ENCODE results near the gene ZDHHC1.

The ZDHHC1 gene

GRCh38 chr16:67447508-67448076 lies 31.3 kb upstream of the ZDHHC1 start:
- Histone ChIP-seq H3K9me3 (no peaks in the 10 kb centered on the region), H3K4me3 (no peak overlapping the region), H3K27me3 (no peaks in the 10 kb centered on the region), H3K4me1 (peaks cover 0 to 77% (median 20%) of the 10 kb centered on the region in 4 donors), H3K36me3 (peaks cover under 1 to 85% (median 35%) of the 10 kb centered on the region in 3 donors), H3K27ac (no peak overlapping the region)
- intact Hi-C loops (cut with DNase I; ENCODE audit: low total_unique reads): no loop called here
- DNase-seq: no peak
- TF ChIP-seq, protein P1, sequence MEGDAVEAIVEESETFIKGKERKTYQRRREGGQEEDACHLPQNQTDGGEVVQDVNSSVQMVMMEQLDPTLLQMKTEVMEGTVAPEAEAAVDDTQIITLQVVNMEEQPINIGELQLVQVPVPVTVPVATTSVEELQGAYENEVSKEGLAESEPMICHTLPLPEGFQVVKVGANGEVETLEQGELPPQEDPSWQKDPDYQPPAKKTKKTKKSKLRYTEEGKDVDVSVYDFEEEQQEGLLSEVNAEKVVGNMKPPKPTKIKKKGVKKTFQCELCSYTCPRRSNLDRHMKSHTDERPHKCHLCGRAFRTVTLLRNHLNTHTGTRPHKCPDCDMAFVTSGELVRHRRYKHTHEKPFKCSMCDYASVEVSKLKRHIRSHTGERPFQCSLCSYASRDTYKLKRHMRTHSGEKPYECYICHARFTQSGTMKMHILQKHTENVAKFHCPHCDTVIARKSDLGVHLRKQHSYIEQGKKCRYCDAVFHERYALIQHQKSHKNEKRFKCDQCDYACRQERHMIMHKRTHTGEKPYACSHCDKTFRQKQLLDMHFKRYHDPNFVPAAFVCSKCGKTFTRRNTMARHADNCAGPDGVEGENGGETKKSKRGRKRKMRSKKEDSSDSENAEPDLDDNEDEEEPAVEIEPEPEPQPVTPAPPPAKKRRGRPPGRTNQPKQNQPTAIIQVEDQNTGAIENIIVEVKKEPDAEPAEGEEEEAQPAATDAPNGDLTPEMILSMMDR (IDR thresholded peaks at IDR 0.05): peak; percentile 13 to 18

GRCh38 chr16:67446968-67447507 lies 30.8 kb upstream of the ZDHHC1 start:
- intact Hi-C loops (cut with DNase I; ENCODE audit: low total_unique reads): no loop called here
- TF ChIP-seq, protein P1 (IDR thresholded peaks at IDR 0.05): no peak
- H3K27me3 ChIP-seq: no peaks in the 10 kb centered on the region
- H3K4me1 ChIP-seq: peaks cover 0 to 76% (median 20%) of the 10 kb centered on the region in 4 donors
- H3K36me3 ChIP-seq: peaks cover 0 to 81% (median 30%) of the 10 kb centered on the region in 3 donors
- no peak overlapping the region for H3K27ac ChIP-seq
- DNase-seq: no peak
- no peaks in the 10 kb centered on the region for H3K9me3 ChIP-seq
- H3K4me3 ChIP-seq: no peak overlapping the region

GRCh38 chr16:67445913-67446907 lies 29.9 kb upstream of the ZDHHC1 start:
- Histone ChIP-seq H3K9me3 (no peaks in the 10 kb centered on the region), H3K4me1 (peaks cover 0 to 68% (median 20%) of the 10 kb centered on the region in 4 donors), H3K4me3 (no peak overlapping the region), H3K36me3 (peaks cover 0 to 73% (median 23%) of the 10 kb centered on the region in 3 donors), H3K27ac (no peak overlapping the region), H3K27me3 (no peaks in the 10 kb centered on the region)
- intact Hi-C loops (cut with DNase I; ENCODE audit: low total_unique reads): no loop called here
- no peak for DNase-seq
- TF ChIP-seq, protein P1 (IDR thresholded peaks at IDR 0.05): no peak

DNA sequence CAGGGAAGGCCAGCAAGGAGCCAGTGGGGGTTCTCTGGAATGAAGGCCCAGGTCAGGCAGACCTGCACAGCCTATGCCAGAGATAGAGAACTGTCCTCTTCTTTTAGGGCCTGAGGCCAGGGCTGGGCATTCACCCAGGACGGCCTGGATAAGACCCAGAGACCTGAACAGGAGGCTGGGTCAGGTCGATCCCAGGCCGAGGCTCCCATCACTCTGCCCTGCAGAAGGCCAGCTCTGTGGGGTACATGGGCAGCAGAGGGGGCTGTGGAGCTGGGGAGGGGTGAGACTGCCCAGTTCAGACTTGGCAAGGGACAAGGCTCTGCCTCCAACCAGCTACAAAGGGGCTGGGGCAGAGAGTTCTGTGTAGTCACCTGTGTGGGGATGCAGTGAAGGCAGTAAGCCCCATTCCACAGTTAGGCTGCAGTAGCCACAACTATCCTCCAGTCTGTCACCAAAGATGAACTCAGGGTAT lies 29.2 kb upstream of the ZDHHC1 start:
- intact Hi-C loops (cut with DNase I; ENCODE audit: low total_unique reads): no loop called here
- no peaks in the 10 kb centered on the region for H3K9me3 ChIP-seq
- H3K27me3 ChIP-seq: no peaks in the 10 kb centered on the region
- TF ChIP-seq, protein P1 (IDR thresholded peaks at IDR 0.05): no peak
- H3K27ac ChIP-seq: no peak overlapping the region
- no peak for DNase-seq
- H3K4me3 ChIP-seq: no peak overlapping the region
- H3K36me3 ChIP-seq: peaks cover 0 to 65% (median 16%) of the 10 kb centered on the region in 3 donors
- peaks cover 0 to 61% (median 20%) of the 10 kb centered on the region in 4 donors for H3K4me1 ChIP-seq

GRCh38 chr16:67445126-67445426 lies 28.8 kb upstream of the ZDHHC1 start:
- H3K9me3 ChIP-seq: no peaks in the 10 kb centered on the region
- H3K4me1 ChIP-seq: peaks cover 0 to 57% (median 18%) of the 10 kb centered on the region in 4 donors
- H3K4me3 ChIP-seq: no peak overlapping the region
- DNase-seq: no peak
- peaks cover 0 to 63% (median 16%) of the 10 kb centered on the region in 3 donors for H3K36me3 ChIP-seq
- H3K27ac ChIP-seq: no peak overlapping the region
- TF ChIP-seq, protein P1 (IDR thresholded peaks at IDR 0.05): no peak
- H3K27me3 ChIP-seq: no peaks in the 10 kb centered on the region
- intact Hi-C loops (cut with DNase I; ENCODE audit: low total_unique reads): no loop called here
